Natural killer cell (primary cell): ENCODE measurements around the gene HRC. TPM values are rescaled to one million over a fixed set of nuclear protein-coding genes. Genes with fewer than 3 reads are reported as not detected.
A peak's percentile ranks its signal among the peaks of the same experiment; 100 is the strongest.

ENCODE experiments used
- ATAC-seq, 3 donors: fragments of 150-1000 bp in 2 of 3; fragments of 200-7000 bp in 1 of 3; cut with Tn5 transposase; 1 replicate in 1 of 3; 2 replicates in 2 of 3; pipeline ENCODE4 v1.10.0; 2021; ENCODE audit warnings: mild to moderate bottlenecking in 2 of 3, moderate library complexity in 2 of 3
- DNase-seq, 2 donors: peaks; one replicate each; pipeline versions ENCODE4 v3.0.0 to v3.0.0-alpha.2; 2013 to 2021; ENCODE audit warnings: mixed read lengths in 1 of 2
- H3K27ac ChIP-seq: one replicate; pipeline ENCODE4 v1.5.1; 2013; ENCODE audit warnings: mild to moderate bottlenecking, low read length
- H3K27me3 ChIP-seq: one replicate; pipeline ENCODE4 v1.6.1; 2013; ENCODE audit warnings: low read length; ENCODE audit not compliant: control insufficient read depth, insufficient read depth
- H3K36me3 ChIP-seq: one replicate; pipeline ENCODE4 v1.6.1; 2013; ENCODE audit warnings: low read length; ENCODE audit not compliant: control insufficient read depth, insufficient read depth
- H3K4me1 ChIP-seq: one replicate; pipeline ENCODE4 v1.6.1; 2013; ENCODE audit warnings: low read length; ENCODE audit not compliant: control insufficient read depth, insufficient read depth
- H3K4me3 ChIP-seq: one replicate; pipeline ENCODE4 v1.5.1; 2013; ENCODE audit warnings: low read length
- H3K9me3 ChIP-seq: one replicate; pipeline ENCODE4 v1.6.1; 2013; ENCODE audit warnings: low read length; ENCODE audit not compliant: control insufficient read depth, insufficient read depth
- H3K27ac Mint-ChIP-seq, 2 donors: one replicate each; pipeline ENCODE4 v1.8.0; 2022; ENCODE audit warnings: mild to moderate bottlenecking in 2 of 2, mixed read lengths in 2 of 2, moderate library complexity in 1 of 2
- H3K27me3 Mint-ChIP-seq, 2 donors: one replicate each; pipeline ENCODE4 v1.8.0; 2022; ENCODE audit warnings: low read depth in 2 of 2, mixed read lengths in 2 of 2
- H3K36me3 Mint-ChIP-seq: one replicate; pipeline ENCODE4 v1.8.0; 2022; ENCODE audit warnings: mixed read lengths
- H3K4me1 Mint-ChIP-seq, 2 donors: one replicate each; pipeline ENCODE4 v1.8.0; 2022; ENCODE audit warnings: mixed read lengths in 2 of 2
- H3K4me3 Mint-ChIP-seq: one replicate; pipeline ENCODE4 v1.8.0; 2022; ENCODE audit warnings: mild to moderate bottlenecking, moderate library complexity, mixed read lengths
- H3K9me3 Mint-ChIP-seq, 2 donors: one replicate each; pipeline ENCODE4 v1.8.0; 2022; ENCODE audit warnings: mixed read lengths in 2 of 2
- CTCF ChIP-seq: fragments of 200-600 bp; IDR thresholded peaks from one replicate; pipeline ENCODE4 v1.8.0; 2022; ENCODE audit warnings: antibody characterized with exemption
- WGBS: methylation state at CpG from one replicate; pipeline ENCODE4 v1.1.7; 2013; ENCODE audit warnings: missing lambda C conversion rate; ENCODE audit not compliant: insufficient coverage; 5-methylcytosine and 5-hydroxymethylcytosine counted together
- intact Hi-C: fragments of 100-400 bp; cut with micrococcal nuclease; formaldehyde crosslinking; loops from one replicate; pipeline ENCODE4 v1.14.2; 2022
- total RNA-seq, 4 donors: library from RNA; stranded (reverse); fragments of 120-200 nt in 1 of 4; gene quantifications; one replicate each; pipeline versions ENCODE4 v1.2.3 to v1.2.4, GENCODE V29; 2013 to 2022

The HRC gene
- total RNA-seq, 3 donors from 2014 or later (not counting 1 experiment from before 2014, with no cell fraction given), result not detected

- H3K27me3 ChIP-seq, result no peaks in the 10 kb centered on the region
- H3K27ac ChIP-seq, result peak within 1 kb of the TSS; percentile 96
- Mint-ChIP-seq H3K27ac (peak within 1 kb of the TSS; percentile 93 to 96), H3K27me3 (peaks cover 0 to 8% of the 10 kb centered on the region in 2 donors), H3K4me3 (peak within 1 kb of the TSS; percentile 88), H3K9me3 (no peaks in the 10 kb centered on the region), H3K4me1 (peaks cover 20 to 56% of the 10 kb centered on the region in 2 donors), H3K36me3 (no peaks in the 10 kb centered on the region)
- DNase-seq (peak; percentile 97 to 98), ATAC-seq (peak; percentile 82 to 92 (median 82))
- no peaks in the 10 kb centered on the region for H3K9me3 ChIP-seq
- peak; percentile 19 for TF ChIP-seq CTCF
- WGBS, result under 1% methylated on average over 85 of the region's 85 CpGs
- intact Hi-C loops, result loop anchor here (1.0 kb wide), 1 partner anchor 10 kb away; no protein-coding TSS in a partner anchor
- no peaks in the 10 kb centered on the region for H3K36me3 ChIP-seq
- peak within 1 kb of the TSS; percentile 59 for H3K4me3 ChIP-seq
- peaks cover 32% of the 10 kb centered on the region for H3K4me1 ChIP-seq
Measured at GRCh38 chr19:49118565-49119410, 36.4 kb downstream of the HRC start, which contains the start of gene C19orf73. Gene C19orf73 (minus strand): TSS chr19:49119143. CDS start chr19:49119022, 121 bp downstream.

GRCh38 chr19:49117677-49118564 lies 37.3 kb downstream of the HRC start:
- intact Hi-C loops, result no loop called here
- Histone ChIP-seq H3K4me1 (peaks cover 39% of the 10 kb centered on the region), H3K36me3 (no peaks in the 10 kb centered on the region), H3K9me3 (no peaks in the 10 kb centered on the region), H3K27ac (peak overlapping the region; percentile 96), H3K27me3 (no peaks in the 10 kb centered on the region), H3K4me3 (peak overlapping the region; percentile 51)
- H3K9me3 Mint-ChIP-seq, result no peaks in the 10 kb centered on the region
- 72% methylated on average over 26 of the region's 26 CpGs for WGBS
- H3K36me3 Mint-ChIP-seq, result no peaks in the 10 kb centered on the region
- ATAC-seq, result no peak
- peaks cover 24 to 60% of the 10 kb centered on the region in 2 donors for H3K4me1 Mint-ChIP-seq
- peak overlapping the region; percentile 88 for H3K4me3 Mint-ChIP-seq
- H3K27me3 Mint-ChIP-seq, result peaks cover 0 to 8% of the 10 kb centered on the region in 2 donors
- peak overlapping the region; percentile 93 to 96 for H3K27ac Mint-ChIP-seq
- TF ChIP-seq CTCF, result no peak
- peak in 1 of 2 donors; percentile 30 for DNase-seq

GRCh38 chr19:49116544-49116943 lies 38.7 kb downstream of the HRC start:
- DNase-seq (no peak), ATAC-seq (no peak)
- H3K36me3 Mint-ChIP-seq, result no peaks in the 10 kb centered on the region
- peak overlapping the region; percentile 93 to 96 for H3K27ac Mint-ChIP-seq
- 56% methylated on average over 1 of the region's 1 CpG for WGBS
- H3K4me1 ChIP-seq, result peaks cover 39% of the 10 kb centered on the region
- H3K27ac ChIP-seq, result no peak overlapping the region
- H3K36me3 ChIP-seq, result no peaks in the 10 kb centered on the region
- no peaks in the 10 kb centered on the region for H3K9me3 ChIP-seq
- no peak overlapping the region for H3K4me3 ChIP-seq
- H3K27me3 ChIP-seq, result no peaks in the 10 kb centered on the region
- TF ChIP-seq CTCF, result no peak
- peak overlapping the region; percentile 89 for H3K4me3 Mint-ChIP-seq
- intact Hi-C loops, result no loop called here
- peaks cover 24 to 60% of the 10 kb centered on the region in 2 donors for H3K4me1 Mint-ChIP-seq
- peaks cover 0 to 8% of the 10 kb centered on the region in 2 donors for H3K27me3 Mint-ChIP-seq
- H3K9me3 Mint-ChIP-seq, result no peaks in the 10 kb centered on the region
